Medulla oblongata (tissue), 1 donor: Measurements from ENCODE around the gene UNC5C.

Experiments used
- DNase-seq: peaks from one replicate; pipeline ENCODE4 v3.0.0-alpha.2; 2015; ENCODE audit errors: extremely low spot score

UNC5C gene

GRCh38 chr4:95217197-95217596 lies 331.6 kb downstream of the UNC5C start:
- no peak for DNase-seq

- no peak for DNase-seq
Observed at GRCh38 chr4:95216636-95217035, 332.1 kb downstream of the UNC5C start.

DNA sequence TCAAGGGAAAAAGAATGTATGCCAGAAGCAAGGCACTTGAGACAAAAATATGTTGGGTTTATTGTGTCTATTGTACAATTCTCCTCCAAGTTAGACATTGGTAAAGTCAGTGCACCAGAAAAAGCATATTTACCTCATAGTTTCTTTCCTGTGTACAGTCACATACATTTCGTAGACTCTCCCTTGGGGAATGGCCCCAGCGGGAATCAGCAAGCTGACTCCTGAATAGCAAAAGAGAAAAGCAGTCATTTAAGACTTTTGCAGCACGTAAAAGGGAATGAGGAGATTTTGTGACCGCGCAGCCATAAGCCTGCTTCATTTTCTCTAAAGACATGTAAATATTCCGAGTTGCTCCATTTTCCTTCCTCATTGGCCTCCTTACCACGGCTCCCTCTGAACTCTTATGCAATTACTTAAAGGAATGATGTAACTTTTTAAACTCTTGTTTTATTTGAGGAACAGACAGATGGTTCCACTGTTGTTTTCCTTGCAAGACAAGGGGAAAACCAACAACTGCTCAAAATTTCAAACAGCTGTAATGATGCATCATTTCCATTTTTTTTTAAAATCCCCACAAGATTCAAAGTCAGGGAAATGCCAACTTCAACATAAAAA lies 332.7 kb downstream of the UNC5C start:
- no peak for DNase-seq

DNA sequence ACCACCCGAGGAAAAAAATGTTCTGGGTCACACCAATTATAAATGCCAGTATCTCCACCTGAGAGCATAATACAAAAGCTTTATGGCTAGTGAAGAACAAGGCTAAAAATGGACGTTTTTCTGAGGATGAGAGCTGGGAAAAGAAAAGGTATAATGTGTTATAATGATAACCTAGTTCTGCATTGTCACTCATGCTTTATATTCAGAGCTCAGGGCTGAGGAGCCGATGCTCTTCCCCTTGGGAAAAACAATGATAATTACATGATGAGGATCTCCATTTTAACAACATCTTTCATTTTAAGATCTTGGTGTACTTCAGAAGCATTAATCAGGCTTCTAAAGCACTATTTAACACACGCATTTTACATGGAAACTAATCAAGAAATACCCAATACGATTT lies 333.7 kb downstream of the UNC5C start:
- DNase-seq = no peak

DNA sequence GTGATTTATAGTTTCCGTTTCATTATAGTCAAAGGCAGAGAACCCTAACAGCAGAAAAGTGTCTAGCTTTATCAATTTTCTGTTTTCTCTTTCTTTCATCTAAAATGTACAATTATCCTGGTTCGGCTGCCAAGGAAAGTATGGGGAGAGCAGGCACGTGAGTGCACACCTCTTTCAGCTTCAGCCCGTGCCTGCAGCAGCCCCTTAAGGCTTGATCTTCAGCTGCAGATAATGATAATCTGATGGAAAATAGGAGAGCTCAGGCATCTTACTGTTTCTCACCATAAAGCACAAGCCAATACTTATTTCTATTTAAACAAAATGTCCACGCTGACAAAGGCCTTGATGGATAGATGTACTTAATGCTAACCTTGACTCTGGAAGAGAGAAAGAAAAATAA lies 334.4 kb downstream of the UNC5C start:
- DNase-seq = no peak

DNA sequence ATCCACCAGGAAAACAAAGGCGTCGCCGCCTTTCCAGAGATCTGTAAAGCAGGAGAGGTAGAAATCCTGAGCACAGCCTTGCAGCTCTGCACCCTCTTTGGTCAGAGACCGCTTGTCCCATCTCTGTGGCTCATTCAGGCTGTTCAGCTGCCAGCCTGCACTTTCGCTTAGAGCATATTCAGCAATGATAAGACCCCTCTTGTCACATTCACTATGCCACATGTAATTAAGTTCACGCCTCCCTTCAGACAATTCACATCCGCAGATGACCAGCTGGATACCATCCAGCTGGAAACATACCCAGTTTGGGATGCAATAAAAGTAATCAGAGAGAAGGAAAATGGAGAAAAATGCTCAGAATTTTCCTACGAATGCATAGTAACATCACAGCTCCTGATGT lies 335.4 kb downstream of the UNC5C start:
- DNase-seq = peak; percentile 63

DNA sequence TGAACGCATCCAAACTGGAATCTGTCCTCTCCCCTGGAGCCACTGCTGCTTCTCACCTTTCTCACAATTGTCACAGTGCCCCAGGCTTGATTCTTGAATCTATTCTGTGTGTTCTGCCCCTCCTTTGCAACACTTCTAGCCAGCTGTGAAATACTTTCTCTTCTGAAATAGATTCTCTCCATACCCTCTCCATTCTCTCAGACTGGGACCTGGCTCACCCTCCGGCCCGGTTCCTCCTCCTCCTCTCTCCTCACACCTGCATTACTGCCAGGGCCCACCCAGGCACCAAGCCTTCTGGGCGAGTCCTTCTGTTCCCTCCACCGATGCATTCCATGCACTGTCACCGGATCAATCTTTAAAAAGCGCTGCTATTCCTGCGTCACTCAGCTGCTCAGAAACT lies 336.1 kb downstream of the UNC5C start:
- no peak for DNase-seq

DNA sequence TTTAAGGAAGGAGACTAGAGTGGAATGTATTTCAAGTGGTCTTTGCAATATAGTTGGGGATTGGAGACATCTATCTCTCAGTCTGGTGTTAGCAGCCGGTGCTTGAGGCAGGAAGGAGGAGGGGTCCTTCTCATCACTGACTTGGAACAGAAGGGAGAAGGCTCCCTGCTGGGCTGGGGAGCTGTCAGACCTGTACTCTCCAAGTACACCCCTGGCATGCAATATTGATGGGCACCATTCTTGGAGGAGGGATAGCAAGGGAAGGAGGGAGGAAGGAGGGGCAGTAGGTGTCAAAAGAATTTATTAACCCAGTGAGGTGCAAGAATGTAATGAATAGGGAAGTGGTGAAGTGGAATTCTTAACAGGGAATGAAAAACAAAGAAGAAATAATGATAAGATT lies 338.8 kb downstream of the UNC5C start:
- no peak for DNase-seq

GRCh38 chr4:95204873-95205272 lies 343.9 kb downstream of the UNC5C start:
- peak; percentile 69 for DNase-seq

DNA sequence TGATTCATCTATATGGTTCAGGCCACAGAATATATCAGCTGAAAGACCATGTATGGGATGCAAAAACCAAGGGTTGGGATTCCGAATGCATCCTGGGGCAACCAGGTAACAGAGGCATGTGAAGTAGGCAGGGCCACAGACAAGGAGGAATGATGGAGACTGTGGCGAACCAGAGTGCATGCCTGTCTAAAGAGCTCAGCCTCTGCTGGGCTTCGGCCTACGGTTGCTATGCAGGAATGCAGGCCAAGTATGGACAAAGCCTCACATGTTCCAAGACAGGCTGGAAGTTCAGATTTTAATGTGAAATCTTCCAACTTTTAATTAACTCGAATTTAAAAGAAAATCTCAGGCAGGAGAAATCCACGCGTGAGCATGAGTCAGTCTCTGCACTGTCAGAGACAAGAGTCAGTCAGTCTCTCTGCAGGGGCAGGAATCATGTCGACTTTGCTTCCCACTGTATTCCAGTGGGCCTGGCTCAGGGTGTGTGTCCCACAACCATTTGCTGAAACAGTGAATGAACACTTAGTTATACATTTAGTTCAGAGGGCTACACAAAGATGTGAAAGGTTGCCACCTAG lies 344.4 kb downstream of the UNC5C start:
- no peak for DNase-seq

- no peak for DNase-seq
Observed at GRCh38 chr4:95198961-95199360, 349.8 kb downstream of the UNC5C start.

DNA sequence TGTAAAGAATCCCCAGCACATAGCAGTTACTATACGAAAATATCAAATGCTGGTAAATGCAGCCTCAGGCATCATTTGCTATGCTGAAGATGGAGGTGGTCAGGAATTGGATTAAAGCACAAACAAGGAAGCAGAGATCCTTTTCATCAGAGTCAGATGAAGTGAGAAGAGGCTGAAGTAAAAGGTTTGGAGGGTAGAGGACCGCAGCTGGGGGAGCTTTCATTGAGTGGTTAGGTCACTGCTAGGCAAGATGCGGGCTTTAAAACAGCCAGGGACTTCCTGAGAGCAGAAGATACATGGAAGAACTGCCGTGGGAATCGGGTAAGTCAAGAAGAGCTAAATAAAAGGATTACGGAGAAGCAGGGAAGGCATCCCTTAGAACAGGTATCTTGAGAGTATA lies 351.4 kb downstream of the UNC5C start:
- DNase-seq = no peak

DNA sequence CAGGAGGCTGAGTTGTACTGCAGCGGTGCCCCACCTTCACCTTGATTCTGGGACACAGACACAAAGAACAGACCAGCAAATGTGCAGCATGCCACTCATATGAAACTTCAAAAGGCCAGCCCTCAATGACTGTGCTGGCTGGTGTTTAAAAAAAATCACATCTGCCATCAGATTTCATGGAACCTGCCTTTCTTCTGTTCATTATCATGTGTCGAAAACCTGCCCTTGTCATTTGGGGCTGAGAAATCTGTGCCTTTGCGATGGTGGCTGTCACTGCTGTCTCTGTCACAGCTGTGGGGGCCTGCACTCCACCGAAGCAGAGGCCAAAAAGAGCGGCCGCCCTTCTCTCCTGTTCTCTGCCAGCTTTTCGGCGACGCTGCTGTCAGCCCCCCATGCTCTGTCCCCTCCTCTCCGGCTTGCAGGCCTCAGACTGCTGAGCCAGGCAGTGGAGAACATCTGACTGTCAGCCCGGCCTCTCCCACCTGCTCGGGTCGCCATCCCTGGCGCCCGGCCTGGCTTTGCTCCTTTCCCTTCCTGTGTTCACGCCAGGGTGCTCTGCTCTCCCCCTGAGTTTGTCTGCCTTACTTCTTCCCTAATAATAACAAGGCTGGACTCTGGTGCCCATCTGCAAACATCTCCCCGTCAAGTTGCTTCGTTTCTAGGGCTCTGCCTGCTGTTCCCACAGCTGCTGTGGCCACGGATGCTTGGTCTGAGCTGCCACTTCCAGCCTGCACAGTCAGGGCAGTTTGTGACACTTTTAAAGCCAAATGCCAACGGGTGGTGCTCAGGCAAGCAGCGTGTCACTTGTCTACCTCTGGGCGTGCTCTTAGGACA lies 355.2 kb downstream of the UNC5C start:
- no peak for DNase-seq

GRCh38 chr4:95191537-95191936 lies 357.2 kb downstream of the UNC5C start:
- DNase-seq = no peak

DNA sequence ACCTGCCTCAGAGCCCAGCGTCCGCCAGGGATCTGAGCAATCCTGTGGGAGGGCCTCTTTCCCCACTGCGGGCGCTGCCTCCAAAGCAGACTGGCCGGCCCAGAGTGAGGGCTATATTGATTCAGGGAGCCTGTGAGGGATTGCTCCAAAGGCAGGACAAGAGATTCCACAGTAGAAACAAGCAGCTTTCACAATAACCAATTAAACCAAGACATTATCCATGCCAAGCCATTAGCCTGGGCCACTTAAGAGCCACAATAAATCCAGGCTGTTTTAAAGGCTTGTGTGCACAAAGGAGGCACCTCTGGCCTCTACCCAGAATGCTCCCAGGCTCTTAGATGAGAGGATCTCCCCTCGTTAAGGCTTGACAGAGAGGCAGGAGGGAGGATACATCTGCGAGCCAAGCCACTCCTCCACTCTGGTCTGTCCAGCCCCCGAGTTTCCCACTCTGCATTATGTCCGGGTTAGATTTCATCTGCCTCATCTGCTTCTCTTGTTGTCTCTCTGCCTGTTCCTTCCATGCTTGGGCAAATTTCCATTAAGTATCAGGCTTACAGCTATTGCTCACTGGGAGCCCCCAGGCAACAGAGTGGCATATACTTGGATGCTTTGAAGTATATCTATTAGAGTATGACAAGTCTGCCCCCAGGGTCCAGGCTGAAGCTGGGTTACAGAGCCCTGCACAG lies 357.9 kb downstream of the UNC5C start:
- peak; percentile 64 for DNase-seq

- DNase-seq = no peak
Observed at GRCh38 chr4:95188701-95189370, 359.9 kb downstream of the UNC5C start.

GRCh38 chr4:95186666-95187065 lies 362.1 kb downstream of the UNC5C start:
- DNase-seq = no peak

- peak; percentile 58 for DNase-seq
Observed at GRCh38 chr4:95183656-95184408, 364.9 kb downstream of the UNC5C start.

DNA sequence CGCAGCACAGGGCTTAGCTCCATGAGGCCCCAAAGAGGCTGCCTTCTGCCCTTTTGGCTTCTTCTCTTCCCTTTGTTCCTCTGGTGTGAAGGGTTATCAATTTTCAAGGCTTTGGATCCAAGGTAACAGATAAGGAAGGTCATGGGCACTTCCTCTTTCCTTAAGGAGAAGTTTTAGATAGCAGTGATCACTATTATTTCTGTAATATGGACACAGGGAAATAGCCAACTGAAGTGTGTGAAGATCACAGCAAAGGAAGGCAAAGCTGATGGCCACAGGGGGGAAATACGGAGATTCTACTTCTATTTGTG lies 366.8 kb downstream of the UNC5C start:
- DNase-seq = no peak

DNA sequence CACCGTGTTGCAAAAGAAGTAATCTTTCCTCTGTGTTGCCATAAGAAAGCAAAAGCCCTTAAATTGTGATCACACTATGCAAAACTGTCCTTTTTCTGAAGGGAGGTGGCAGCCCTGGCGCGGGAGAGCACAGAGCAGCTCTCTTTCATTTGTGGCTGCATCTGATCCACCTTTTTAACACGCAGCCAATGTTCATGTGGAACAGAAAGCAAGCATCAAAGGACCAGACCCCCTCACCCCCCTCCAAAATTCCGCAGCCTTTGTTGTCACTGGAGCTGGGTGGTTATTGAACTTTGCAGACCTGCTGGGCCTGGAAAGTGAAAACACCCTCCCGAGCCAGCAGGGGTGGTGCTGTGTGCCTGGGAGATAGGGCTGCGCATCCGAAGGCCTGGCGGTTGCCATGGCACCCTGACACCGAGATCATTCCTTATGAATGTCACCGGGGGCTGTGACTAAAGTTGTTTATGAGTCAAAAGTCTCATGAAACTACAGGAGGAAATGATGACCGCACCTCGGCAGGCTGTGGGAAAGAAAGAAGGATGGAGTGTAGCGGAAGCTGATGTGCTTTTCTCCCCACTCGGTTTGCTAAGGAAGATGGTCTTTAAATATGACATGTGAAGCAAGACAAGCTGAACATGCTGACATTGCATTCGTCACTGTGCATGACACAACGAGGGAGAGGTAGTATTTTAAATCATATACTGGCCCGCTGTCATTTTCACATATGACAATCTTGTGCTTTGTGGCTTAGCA lies 367.4 kb downstream of the UNC5C start:
- peak; percentile 35 for DNase-seq
